SU-DHL-6 (cell line): ENCODE data around the gene SLC35A5.

Experiments used
- CTCF ChIP-seq: fragments of 200-600 bp; sonication (generic); IDR thresholded peaks from one replicate; pipeline ENCODE4 v1.5.1; 2017; ENCODE audit warnings: antibody characterized with exemption, mild to moderate bottlenecking, low read length, moderate library complexity; ENCODE audit not compliant: insufficient read depth, poor library complexity, severe bottlenecking
- EZH2phosphoT487 ChIP-seq: fragments of 200-600 bp; sonication (generic), shearing (Covaris generic); conservative IDR thresholded peaks from 2 replicates; pipeline ENCODE4 v1.6.1; 2018; ENCODE audit warnings: mild to moderate bottlenecking, antibody characterized with exemption, low read length, moderate library complexity, mixed read lengths

DNA sequence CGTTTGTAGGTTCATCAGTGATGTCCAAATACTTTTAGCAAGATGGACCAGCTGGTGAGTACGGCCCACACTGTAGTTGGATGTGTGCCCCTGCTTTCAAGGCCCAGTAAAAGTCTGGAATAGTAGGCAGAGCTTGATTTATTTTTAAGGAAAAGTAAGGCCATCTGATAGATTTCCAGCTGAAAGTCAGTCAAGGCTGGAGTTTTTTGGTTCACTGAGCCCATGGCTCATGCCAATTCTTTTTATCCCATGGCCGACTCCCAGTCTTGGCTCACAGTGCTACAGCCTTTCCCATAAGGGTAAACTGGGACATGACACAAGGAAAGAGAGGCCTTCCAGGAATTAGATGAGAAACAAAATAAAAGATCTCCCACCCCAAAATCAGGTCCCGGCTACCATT, 65.6 kb downstream of the SLC35A5 start:
- TF ChIP-seq CTCF (no peak), EZH2phosphoT487 (no peak)
